Heart left ventricle (tissue), 16 donors: ENCODE measurements around the gene KRT6B. TPM values are rescaled to one million over a fixed set of nuclear protein-coding genes. Genes with fewer than 3 reads are reported as not detected.

Experiments
- ATAC-seq, 4 donors: fragments of 200-7000 bp; cut with Tn5 transposase; one replicate each; pipeline ENCODE4 v1.9.1; 2020 to 2022; ENCODE audit warnings: moderate library complexity in 4 of 4, mild to moderate bottlenecking in 3 of 4, moderate number of reproducible peaks in 1 of 4
- DNase-seq, 5 donors: peaks; one replicate each; pipeline ENCODE4 v3.0.0-alpha.2; 2020
- H3K27ac ChIP-seq, 12 donors: fragments of 200-600 bp; sonication (generic) in 4 of 12; one replicate each; pipeline versions ENCODE4 v1.5.0 to v1.8.0; 2016 to 2022; ENCODE audit warnings: mild to moderate bottlenecking in 2 of 12
- H3K27me3 ChIP-seq, 9 donors: fragments of 200-600 bp; sonication (generic) in 2 of 9; one replicate each; pipeline versions ENCODE4 v1.5.1 to v1.8.0; 2016 to 2022; ENCODE audit warnings: mild to moderate bottlenecking in 3 of 9
- H3K36me3 ChIP-seq, 9 donors: fragments of 200-600 bp; sonication (generic) in 2 of 9; one replicate each; pipeline versions ENCODE4 v1.5.0 to v1.8.0; 2018 to 2022; ENCODE audit warnings: mild to moderate bottlenecking in 2 of 9
- H3K4me1 ChIP-seq, 12 donors: fragments of 200-600 bp; sonication (generic) in 4 of 12; one replicate each; pipeline versions ENCODE4 v1.5.0 to v1.8.0; 2016 to 2022; ENCODE audit warnings: mild to moderate bottlenecking in 3 of 12
- H3K4me3 ChIP-seq, 12 donors: fragments of 200-600 bp; sonication (generic) in 4 of 12; one replicate each; pipeline versions ENCODE4 v1.5.0 to v1.8.0; 2017 to 2022; ENCODE audit warnings: mild to moderate bottlenecking in 9 of 12, moderate library complexity in 4 of 12
- H3K9me3 ChIP-seq, 12 donors: fragments of 200-600 bp; sonication (generic) in 4 of 12; one replicate each; pipeline versions ENCODE4 v1.5.0 to v1.8.0; 2016 to 2022; ENCODE audit warnings: mild to moderate bottlenecking in 1 of 12
- POLR2A ChIP-seq, 2 donors: fragments of 450-650 bp; IDR thresholded peaks; one replicate each; pipeline ENCODE4 v1.6.1; 2017; ENCODE audit warnings: antibody characterized with exemption in 2 of 2, mild to moderate bottlenecking in 2 of 2, moderate library complexity in 2 of 2
- WGBS, 4 donors: extraction: QIAGEN DNeasy Blood & Tissue Kit in 2 of 4; methylation state at CpG; one replicate each; pipeline versions ENCODE4 v1.1.5 to v1.1.7; 2013 to 2018; 5-methylcytosine and 5-hydroxymethylcytosine counted together
- intact Hi-C, 10 donors: fragments of 100-400 bp; cut with DNase I; formaldehyde crosslinking; loops; one replicate each; pipeline versions ENCODE4 v1.11.1 to v1.14.2; 2022
- polyA plus RNA-seq, 2 donors: library from polyadenylated mRNA; stranded (reverse); fragments of 200-250 nt; gene quantifications; one replicate each; pipeline ENCODE4 v1.2.3, GENCODE V29; 2013
- total RNA-seq, 9 donors: library from RNA; depleted of rRNA in 2 of 9; stranded (reverse); fragments of >200 nt in 2 of 9; fragmentation: NEBNext Ultra II Directional in 3 of 9; extraction: Animal tissue kit (Norgen Biotek cat#: 25700) in 3 of 9; gene quantifications; one replicate each; pipeline versions ENCODE4 v1.1.0 to v1.2.4, GENCODE V29; 2016 to 2023
- TF ChIP-seq, protein P1 (sequence below), 12 donors: fragments of 200-600 bp; sonication (generic) in 4 of 12; IDR thresholded peaks; one replicate each; pipeline versions ENCODE4 v1.5.0 to v1.8.0; 2018 to 2022; ENCODE audit warnings: antibody characterized with exemption in 12 of 12, mild to moderate bottlenecking in 5 of 12
- donor health status: ischemic (EF 13 %, LVEDD 7.1; RV severe dilation, severe dysfunction).
- donor health status: healthy with polysubstance abuse.
- donor health status: DM: no; HTN: yes; CAD: no.
- donor health status: DM: no; HTN: no; CAD: no.
- donor health status: ischemic (EF 25% LVEDD 6.9; RV normal size, moderate dysfunction).
- donor health status: ischemic (EF 25% LVEDD 5.7; RV mildly dilated, moderate dysfunction).
- donor health status: healthy.
- donor health status: DM: yes; HTN: yes; CAD: no.
- donor health status: ischemic (EF 35%, LVEDD 5.7; RV mildly dilated, moderate dysfunction).
- donor health status: nonischemic (EF 11% LVEDD 7.7; RV severe dilation, severe dysfunction).
- donor health status: DM: yes; HTN: yes; CAD: no.
- donor health status: PGD.
- donor health status: ischemic (EF 29% LVEDD 5.4; RV normal size, mild dysfunction).
- donor health status: nonischemic (EF 23%, LVEDD 6.1; RV moderate dilation, normal function).

Gene KRT6B
- total and polyA plus RNA-seq, 11 donors = not detected

DNA sequence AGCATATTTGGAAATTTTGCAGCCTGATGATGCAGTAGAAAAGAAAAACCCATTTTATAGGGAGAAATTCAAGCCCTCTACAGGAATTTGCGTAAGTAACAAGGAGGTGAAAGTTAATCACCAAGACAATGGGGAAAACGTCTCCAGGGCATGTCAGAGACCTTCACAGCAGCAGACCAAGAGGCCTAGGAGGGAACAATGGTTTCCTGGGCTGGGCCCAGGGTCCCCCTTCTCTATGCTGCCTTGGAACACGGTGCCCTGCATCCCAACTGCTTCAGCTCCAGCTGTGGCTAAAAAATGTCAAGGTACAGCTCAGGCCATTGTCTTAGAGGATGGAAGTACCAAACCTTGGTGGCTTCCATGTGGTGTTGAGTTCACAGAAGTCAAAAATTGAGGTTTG is 28.1 kb upstream of the KRT6B start:
- Histone ChIP-seq H3K36me3 (no peaks in the 10 kb centered on the region), H3K27ac (no peak overlapping the region), H3K4me3 (no peak overlapping the region), H3K9me3 (peaks cover 0 to 14% (median 0%) of the 10 kb centered on the region in 12 donors), H3K27me3 (peaks cover 0 to 13% (median 0%) of the 10 kb centered on the region in 9 donors), H3K4me1 (no peaks in the 10 kb centered on the region)
- ATAC-seq (no peak), DNase-seq (no peak)
- 52 to 61% (median 58%) methylated on average over 3 of the region's 3 CpGs for WGBS, 4 donors
- intact Hi-C loops = no loop called here
- TF ChIP-seq, protein P1, sequence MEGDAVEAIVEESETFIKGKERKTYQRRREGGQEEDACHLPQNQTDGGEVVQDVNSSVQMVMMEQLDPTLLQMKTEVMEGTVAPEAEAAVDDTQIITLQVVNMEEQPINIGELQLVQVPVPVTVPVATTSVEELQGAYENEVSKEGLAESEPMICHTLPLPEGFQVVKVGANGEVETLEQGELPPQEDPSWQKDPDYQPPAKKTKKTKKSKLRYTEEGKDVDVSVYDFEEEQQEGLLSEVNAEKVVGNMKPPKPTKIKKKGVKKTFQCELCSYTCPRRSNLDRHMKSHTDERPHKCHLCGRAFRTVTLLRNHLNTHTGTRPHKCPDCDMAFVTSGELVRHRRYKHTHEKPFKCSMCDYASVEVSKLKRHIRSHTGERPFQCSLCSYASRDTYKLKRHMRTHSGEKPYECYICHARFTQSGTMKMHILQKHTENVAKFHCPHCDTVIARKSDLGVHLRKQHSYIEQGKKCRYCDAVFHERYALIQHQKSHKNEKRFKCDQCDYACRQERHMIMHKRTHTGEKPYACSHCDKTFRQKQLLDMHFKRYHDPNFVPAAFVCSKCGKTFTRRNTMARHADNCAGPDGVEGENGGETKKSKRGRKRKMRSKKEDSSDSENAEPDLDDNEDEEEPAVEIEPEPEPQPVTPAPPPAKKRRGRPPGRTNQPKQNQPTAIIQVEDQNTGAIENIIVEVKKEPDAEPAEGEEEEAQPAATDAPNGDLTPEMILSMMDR (IDR thresholded peaks at IDR 0.05) = no peak
- no peak for TF ChIP-seq POLR2A (IDR thresholded peaks at IDR 0.05)

DNA sequence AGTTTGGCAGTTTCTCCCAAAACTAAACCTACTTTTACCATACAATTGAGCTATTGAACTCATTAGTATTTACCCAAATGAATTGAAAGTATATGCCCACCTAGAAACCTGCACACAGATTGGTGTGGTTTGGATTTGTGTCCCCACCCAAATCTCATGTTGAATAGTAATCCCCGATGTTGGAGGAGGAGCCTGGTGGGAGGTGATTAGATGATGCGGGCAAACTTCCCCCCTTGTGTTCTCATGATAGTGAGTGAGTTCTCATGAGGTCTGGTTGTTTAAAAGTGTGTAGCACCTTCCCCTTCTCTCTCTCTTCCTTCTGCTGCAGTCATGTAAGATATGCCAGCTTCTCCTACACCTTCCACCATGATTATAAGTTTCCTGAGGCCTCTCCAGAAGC is 25.7 kb upstream of the KRT6B start:
- Histone ChIP-seq H3K4me3 (no peak overlapping the region), H3K4me1 (no peaks in the 10 kb centered on the region), H3K27ac (no peak overlapping the region), H3K27me3 (peaks cover 0 to 4% (median 0%) of the 10 kb centered on the region in 9 donors), H3K36me3 (no peaks in the 10 kb centered on the region), H3K9me3 (no peaks in the 10 kb centered on the region)
- intact Hi-C loops = loop anchor here in 1 of 10 donors (2.0 kb wide), 1 partner anchor 27 kb away; no protein-coding TSS in a partner anchor
- TF ChIP-seq, protein P1 (IDR thresholded peaks at IDR 0.05) = no peak
- TF ChIP-seq POLR2A (IDR thresholded peaks at IDR 0.05) = no peak
- DNase-seq (no peak), ATAC-seq (no peak)
- 72 to 96% (median 87%) methylated on average over 2 of the region's 2 CpGs for WGBS, 4 donors

DNA sequence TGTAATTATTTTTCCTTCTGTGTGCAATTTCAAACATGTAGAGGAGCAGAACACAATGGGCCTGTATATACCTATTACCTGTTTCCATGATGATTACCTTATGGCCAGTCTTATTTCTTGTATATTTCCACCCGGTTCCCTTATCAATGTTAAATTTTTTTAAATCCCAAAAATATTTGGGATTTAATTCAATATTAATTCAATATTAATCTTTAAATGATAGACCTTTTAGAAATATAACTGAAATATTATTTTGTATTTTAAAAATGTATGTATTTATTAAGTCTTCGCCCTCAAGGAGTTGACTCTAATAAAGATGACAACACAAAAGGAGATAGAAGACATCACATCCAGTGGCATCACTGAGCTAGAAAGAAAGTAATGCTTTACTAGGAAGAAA is 22.3 kb upstream of the KRT6B start:
- Histone ChIP-seq H3K9me3 (no peaks in the 10 kb centered on the region), H3K4me3 (no peak overlapping the region), H3K27me3 (no peaks in the 10 kb centered on the region), H3K27ac (no peak overlapping the region), H3K4me1 (no peaks in the 10 kb centered on the region), H3K36me3 (no peaks in the 10 kb centered on the region)
- 90 to 96% (median 91%) methylated on average over 2 of the region's 2 CpGs for WGBS, 4 donors
- TF ChIP-seq, protein P1 (IDR thresholded peaks at IDR 0.05) = no peak
- no peak for TF ChIP-seq POLR2A (IDR thresholded peaks at IDR 0.05)
- no peak for DNase-seq
- ATAC-seq = no peak
- intact Hi-C loops = no loop called here

DNA sequence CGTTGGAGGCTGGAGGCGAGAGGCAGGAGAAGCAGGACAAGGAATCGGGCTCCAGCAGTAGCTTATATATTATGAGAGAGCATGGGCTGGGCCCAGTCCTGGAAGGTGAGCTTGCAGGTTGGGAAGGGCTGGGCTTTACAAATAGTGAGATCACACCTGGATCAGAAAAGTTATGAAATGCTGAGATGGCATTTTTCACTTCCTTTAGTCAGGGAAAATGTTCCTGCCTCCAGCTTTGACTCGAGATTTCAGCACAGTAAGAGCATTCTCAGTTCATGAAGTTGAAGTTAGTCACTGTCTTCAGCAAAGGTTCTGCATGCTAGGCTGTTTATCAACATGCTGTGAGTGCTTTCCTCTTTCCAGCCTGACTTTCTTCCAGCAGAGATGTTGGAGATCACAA is 21.8 kb upstream of the KRT6B start, which contains the start of gene KRT6C:
KRT6C (minus strand) TSS at position 38 of the 400 bp plus-strand sequence. CDS start 68 bp downstream, outside the sequence.
- Histone ChIP-seq H3K9me3 (no peaks in the 10 kb centered on the region), H3K4me1 (no peaks in the 10 kb centered on the region), H3K36me3 (no peaks in the 10 kb centered on the region), H3K27ac (no peak within 1 kb of the TSS), H3K27me3 (no peaks in the 10 kb centered on the region), H3K4me3 (no peak within 1 kb of the TSS)
- 85 to 87% (median 86%) methylated on average over 4 of the region's 4 CpGs for WGBS, 4 donors
- intact Hi-C loops = no loop called here
- TF ChIP-seq POLR2A (IDR thresholded peaks at IDR 0.05) = no peak
- TF ChIP-seq, protein P1 (IDR thresholded peaks at IDR 0.05) = no peak
- no peak for ATAC-seq
- no peak for DNase-seq
